ENCODE results near the gene CD28.

The CD28 gene

GRCh38 chr2:203748331-203749126 is 42.1 kb downstream of the CD28 start:
- no peak for TF ChIP-seq CTCF (IDR thresholded peaks at IDR 0.05; ENCODE audit: low read depth, low read length, missing control alignments)
- DNase-seq (ENCODE audit: low read depth) = no peak

GRCh38 chr2:203750346-203751068 is 44.1 kb downstream of the CD28 start:
- in situ Hi-C loops (cut with HindIII; ENCODE audit: low sequenced_read_pairs) = no loop called here

More at GRCh38 chr2:203748331-203749126, 42.1 kb downstream of the CD28 start:
- no peak overlapping the region for H3K4me3 ChIP-seq (ENCODE audit: low read depth, low read length)
- in situ Hi-C loops (cut with HindIII; ENCODE audit: low sequenced_read_pairs) = no loop called here

GRCh38 chr2:203751685-203752271 is 45.3 kb downstream of the CD28 start:
- no peak for DNase-seq (ENCODE audit: low read depth)
- H3K4me3 ChIP-seq (ENCODE audit: low read depth, low read length) = no peak overlapping the region
- TF ChIP-seq CTCF (IDR thresholded peaks at IDR 0.05; ENCODE audit: low read depth, low read length, missing control alignments) = no peak
- in situ Hi-C loops (cut with HindIII; ENCODE audit: low sequenced_read_pairs) = no loop called here

More at GRCh38 chr2:203750346-203751068, 44.1 kb downstream of the CD28 start:
- DNase-seq (ENCODE audit: low read depth) = no peak
- TF ChIP-seq CTCF (IDR thresholded peaks at IDR 0.05; ENCODE audit: low read depth, low read length, missing control alignments) = no peak
- H3K4me3 ChIP-seq (ENCODE audit: low read depth, low read length) = no peak overlapping the region

- no peak overlapping the region for H3K4me3 ChIP-seq (ENCODE audit: low read depth, low read length)
- no peak for DNase-seq (ENCODE audit: low read depth)
- in situ Hi-C loops (cut with HindIII; ENCODE audit: low sequenced_read_pairs) = no loop called here
- no peak for TF ChIP-seq CTCF (IDR thresholded peaks at IDR 0.05; ENCODE audit: low read depth, low read length, missing control alignments)
These were observed 49.7 kb downstream of the CD28 start for GRCh38 chr2:203756161-203756560.

DNA sequence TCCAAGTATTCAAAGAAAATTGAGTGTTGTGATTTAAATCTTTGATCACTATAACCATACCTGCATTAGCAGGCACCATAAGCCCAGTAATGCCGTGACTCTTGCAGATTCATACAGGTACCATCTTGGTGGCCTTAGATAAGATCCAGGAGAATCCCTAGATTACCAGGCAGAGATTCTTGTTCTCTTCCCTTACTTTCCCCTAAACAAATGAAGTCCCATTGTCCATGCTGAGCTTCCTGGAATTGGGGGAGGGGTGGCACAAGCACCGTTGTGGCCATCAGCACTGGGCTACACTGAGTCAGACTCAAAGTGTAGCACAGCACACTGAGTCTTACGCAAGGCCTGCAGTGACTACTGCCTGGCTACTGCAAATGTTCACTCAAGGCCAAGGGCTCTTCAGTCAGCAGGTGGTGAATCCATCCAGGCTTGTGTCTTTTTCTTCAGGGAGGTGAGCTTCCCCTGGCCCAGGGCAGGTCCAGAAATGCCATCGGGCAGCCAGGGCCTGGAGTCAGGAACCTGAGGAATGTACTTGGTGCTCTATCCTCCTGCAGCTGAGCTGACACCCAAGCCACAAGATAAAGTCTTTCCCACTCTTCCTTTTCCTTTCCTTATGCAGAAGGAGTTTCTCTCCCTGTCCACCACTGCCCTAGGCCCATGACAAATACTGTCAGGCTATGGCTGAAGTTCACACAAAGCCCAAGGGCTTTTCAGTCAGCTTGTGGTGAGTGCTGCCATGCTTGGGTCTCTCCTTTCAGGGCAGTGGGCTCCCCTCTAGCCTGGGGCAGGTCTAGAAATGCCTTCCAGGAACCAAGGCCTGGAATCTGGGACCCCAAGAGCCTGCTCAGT is 52.6 kb downstream of the CD28 start:
- no peak overlapping the region for H3K4me3 ChIP-seq (ENCODE audit: low read depth, low read length)
- in situ Hi-C loops (cut with HindIII; ENCODE audit: low sequenced_read_pairs) = no loop called here
- no peak for TF ChIP-seq CTCF (IDR thresholded peaks at IDR 0.05; ENCODE audit: low read depth, low read length, missing control alignments)
- no peak for DNase-seq (ENCODE audit: low read depth)

Data from astrocyte of the cerebellum (primary cell).